ENCODE results near the gene DNM1.
"Not testable (repeated sequence)": the region's sequence is repeated elsewhere in the genome, so short reads cannot be mapped to it uniquely, and the experiment has no call there.

Gene DNM1

DNA sequence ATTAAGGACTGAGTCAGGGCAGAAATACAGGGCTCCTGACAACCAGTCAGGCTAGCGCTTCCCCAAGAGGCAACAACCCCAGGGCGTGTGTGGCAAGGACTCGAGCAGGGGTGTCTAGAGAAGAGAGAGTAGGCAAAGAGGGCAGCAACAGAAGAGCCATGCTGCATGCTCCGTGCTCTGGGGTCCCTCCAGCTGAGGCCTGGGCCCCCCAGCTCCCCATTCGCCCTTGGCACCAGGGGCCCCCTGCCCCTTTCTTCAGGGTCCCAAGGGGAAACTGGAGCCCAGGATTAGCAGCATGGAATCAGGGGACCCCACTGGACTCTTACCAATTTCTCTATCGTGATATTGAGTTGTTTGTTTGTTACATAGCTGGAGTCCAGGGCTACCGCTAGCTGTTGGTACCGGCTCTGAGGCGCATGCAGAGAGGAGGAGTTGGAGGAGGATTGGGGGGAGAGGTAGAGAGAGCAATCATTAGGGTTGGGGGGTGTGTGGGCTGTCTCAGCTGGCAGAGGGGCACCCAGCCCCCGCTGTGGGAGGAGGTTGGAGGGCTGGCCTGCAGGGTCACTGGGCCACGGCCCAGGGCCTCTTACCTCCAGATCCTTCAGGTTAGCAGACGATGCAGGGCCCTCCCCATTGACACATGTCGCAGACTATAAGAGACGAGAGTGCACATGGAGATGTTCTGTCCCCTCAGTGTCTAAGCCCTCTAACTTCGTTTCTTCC, 63.9 kb downstream of the DNM1 start:
- DNase-seq (ENCODE audit: low read depth, low spot score): no peak
- H3K27ac ChIP-seq: no peak overlapping the region

DNA sequence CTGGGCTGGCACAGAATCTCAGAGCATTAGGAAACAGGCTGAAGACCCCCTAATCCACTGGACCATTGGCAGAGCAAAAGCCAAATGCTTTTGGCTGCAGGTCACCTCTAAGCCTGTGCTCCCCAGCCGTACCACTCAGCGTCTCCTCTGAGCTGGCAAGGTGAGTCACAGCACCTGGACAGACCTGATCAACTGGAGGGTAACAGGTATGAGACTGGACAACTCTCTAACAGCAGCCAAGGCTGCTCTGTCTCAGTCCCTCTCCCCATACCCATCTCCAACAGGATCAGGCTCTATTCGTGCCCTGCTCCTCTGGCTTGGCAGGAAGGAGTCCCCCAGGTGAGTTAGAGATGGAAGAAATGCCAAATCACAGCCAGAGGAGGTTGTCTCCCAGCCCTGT, 67.9 kb downstream of the DNM1 start:
- DNase-seq (ENCODE audit: low read depth, low spot score): peak; percentile 63
- peak overlapping the region; percentile 48 for H3K27ac ChIP-seq

DNA sequence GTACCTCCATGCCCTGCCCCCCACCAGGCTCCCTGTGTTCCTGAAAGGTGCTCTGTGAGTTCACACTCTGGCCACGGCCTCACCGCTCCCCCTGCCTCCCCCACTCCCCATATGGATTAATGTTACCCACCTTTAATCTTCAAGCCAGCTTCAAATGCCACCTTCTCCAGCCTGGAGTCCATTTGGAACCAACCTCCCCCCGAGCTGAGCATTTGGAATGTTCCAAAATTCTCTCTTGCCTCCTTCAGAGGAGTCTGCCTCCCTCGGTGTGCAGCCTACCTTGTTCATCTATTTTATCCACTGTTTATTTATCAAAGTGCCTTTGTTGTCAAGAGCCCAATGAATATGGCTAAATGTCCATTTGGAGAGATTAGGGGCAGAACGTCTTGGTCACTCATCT, 68.3 kb downstream of the DNM1 start:
- DNase-seq (ENCODE audit: low read depth, low spot score): no peak
- H3K27ac ChIP-seq: peak overlapping the region; percentile 48

DNA sequence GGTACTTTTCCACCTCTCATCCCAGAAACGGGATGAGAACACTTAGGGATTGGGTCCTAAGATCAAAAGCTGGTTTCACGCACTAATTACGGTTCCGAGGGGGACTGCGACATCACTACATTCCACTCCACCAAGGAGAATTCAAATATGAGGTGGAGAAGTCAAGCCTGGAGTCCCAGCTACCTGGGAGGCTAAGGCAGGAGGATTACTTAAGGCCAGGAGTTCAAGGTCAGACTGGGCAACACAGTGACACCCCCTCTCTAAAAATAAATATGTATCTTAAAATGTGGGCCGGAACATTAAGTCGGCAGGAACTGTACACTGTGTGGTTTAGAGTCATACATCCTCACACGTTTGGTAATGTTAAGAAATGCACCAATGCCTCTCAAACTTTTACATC, 71.1 kb downstream of the DNM1 start:
- H3K27ac ChIP-seq: no peak overlapping the region
- DNase-seq (ENCODE audit: low read depth, low spot score): no peak

DNA sequence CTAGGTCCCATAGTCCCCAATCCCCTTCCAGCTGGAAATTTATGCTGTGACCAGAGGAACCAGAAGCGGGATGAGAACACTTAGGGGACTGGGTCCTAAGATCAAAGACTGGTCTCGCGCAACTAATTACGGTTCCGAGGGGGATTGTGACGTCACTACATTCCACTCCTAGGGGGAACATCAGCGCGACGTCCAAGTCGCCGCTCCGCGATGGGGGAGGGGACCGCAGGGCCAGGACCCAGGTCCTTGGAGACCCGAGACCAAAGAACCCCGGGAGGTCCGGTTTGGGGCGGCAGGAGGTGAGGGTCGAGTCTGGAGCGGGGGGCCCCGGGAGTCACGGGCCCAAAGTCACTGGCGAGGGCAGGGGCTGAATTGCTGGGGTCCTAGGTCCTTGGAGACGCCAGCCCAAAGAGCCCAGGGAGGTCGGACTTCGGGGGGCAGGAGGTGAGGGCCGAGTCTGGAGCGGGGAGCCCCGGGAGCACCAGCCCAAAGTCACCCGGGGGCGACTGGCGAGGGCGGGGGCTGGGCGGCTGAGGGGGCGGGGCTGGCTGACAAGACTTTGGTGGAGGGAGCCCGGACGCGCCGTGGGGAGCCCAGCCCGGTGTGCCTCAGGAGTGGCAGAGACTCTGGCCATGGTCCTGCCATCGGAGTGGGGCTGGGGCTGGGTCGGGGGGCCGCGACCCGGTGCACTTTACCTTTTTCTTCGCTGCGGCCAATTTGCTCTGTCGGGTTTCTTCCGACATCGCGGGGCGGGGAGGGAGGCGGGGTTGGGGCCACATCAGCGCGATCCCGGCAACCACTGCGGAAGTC, 72.2 kb downstream of the DNM1 start, which contains the start of gene GOLGA2:
Gene GOLGA2 (minus strand): TSS at position 810 of the 810 bp plus-strand sequence. CDS start 31 bp downstream, at position 779.
- DNase-seq (ENCODE audit: low read depth, low spot score): no peak

DNA sequence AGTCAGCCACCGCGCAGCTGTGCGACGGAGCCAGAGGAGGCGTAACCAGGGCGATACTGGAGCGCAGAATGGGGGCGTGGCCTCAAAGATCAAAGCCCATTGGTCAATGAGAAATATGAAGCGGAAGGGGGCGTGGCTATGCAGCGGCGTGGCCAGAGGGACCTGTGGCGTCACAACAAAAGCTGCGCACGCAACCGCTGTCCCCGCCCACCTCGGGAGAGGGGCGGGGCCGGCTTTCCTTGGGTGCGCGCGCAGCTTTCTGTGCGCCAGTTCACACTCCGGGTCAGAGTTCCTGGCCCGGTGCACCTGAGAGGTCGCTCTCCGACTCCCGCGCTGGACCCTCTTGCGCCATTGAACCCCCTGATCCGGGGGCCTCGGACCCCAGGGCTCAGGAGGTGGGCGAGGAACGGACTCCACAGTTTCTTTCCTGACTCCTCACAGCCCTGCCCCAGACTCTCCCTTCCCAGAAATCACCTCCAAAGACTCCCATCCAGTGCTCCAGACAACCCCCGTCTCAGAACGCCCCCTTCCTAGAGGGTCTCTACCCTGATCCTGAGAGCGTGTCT, 72.9 kb downstream of the DNM1 start, which contains the start of gene SWI5:
Gene SWI5 (plus strand): TSS at position 269 of the 566 bp plus-strand sequence.
- DNase-seq (ENCODE audit: low read depth, low spot score): peak; percentile 91
- peak within 1 kb of the TSS; percentile 64 for H3K27ac ChIP-seq

More for the DNA sequence above, 72.2 kb downstream of the DNM1 start, which contains the start of gene GOLGA2:
- peak within 1 kb of the TSS; percentile 64 for H3K27ac ChIP-seq

DNA sequence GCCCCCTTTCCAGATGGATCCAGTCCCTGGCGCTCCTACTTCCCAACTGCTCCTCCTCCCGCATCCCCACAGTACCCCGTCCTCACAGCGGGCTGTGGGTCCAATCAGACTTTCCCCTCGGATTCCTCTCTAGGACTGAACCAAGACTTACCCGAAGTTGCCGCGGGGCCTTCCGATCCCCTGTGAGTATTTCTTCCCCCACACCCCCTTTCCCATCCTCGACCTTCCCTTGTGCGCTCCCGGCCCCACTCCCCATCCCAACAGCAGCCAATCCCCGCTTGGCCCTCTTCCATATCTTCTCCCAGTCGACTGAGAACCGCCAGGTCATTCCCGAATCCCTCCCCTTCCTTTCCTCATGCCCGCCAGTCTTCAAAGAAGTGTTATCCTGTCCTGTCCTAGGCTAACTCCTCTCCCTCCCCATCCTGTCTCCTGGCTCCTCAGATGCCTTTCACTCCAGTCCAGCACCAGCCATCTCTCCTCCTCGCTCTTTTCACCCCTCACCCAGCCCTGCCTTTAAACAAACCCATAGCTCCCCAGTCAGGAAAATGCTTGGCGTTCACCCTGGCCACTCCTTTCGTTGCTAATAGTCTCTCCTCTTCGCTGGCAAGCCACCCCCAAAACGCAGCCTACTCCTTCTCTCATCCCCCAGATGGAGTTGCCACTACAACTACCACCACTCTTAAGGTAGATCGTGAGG, 73.5 kb downstream of the DNM1 start:
- peak overlapping the region; percentile 64 for H3K27ac ChIP-seq
- no peak for DNase-seq (ENCODE audit: low read depth, low spot score)

DNA sequence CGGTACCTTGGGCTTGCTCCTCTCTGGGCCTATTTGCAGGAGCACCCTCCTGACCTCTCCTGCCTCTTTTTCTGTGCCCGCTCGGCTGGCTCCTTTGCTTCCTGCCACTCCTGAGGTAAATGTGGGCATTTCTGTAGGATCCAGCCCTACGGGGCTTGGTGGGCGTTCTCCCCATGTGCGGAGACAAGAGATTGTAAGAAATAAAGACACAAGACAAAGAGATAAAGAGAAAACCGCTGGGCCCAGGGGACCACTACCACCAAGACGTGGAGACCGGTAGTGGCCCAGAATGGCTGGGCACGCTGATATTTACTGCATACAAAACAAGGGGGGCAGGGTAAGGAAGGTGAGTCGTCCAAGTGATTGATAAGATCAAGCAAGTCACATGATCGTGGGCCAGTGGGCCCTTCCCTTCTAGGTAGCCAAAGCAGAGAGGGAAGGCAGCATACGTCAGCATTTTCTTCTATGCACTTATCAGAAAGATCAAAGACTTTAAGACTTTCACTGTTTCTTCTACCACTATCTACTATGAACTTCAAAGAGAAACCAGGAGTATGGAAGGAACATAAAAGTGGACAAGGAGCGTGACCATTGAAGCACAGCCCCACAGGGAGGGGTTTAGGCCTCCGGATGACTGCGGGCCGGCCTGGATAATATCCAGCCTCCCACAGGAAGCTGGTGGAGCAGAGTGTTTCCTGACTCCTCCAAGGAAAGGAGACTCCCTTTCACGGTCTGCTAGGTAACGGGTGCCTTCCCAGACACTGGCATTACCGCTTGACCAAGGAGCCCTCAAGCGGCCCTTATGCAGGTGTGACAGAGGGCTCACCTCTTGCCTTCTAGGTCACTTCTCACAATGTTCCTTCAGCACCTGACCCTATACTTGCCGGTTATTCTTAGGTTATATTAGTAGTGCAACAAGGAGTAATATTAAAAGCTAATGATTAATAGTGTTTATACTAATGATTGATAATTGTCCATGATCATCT, 76.2 kb downstream of the DNM1 start:
- H3K27ac ChIP-seq; DNase-seq (ENCODE audit: low read depth, low spot score): not testable (repeated sequence)

DNA sequence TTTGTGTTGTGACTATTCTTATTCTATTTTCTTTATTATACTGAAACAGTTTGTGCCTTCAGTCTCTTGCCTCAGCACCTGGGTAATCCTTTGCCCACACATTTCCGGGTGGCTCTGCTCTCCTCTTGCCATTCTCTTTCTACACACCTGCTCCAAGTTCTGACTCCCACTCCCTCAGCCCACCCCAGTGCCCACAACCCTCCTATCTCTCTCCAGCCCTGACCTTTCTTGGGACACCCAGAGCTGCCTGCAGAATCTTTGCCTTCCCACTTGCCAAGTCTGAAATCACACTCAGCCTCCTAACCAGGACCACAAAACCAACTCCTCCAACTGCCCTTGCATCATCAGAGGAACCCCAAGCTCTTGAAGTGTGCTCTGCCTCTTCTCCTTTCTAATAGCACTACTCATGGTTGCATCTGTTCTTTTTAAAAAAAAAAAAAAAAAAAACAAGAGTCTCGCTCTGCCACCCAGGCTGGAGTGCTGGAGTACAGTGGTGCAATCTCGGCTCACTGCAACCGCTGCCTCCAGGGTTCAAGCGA, 77.0 kb downstream of the DNM1 start:
- no peak overlapping the region for H3K27ac ChIP-seq
- no peak for DNase-seq (ENCODE audit: low read depth, low spot score)

DNA sequence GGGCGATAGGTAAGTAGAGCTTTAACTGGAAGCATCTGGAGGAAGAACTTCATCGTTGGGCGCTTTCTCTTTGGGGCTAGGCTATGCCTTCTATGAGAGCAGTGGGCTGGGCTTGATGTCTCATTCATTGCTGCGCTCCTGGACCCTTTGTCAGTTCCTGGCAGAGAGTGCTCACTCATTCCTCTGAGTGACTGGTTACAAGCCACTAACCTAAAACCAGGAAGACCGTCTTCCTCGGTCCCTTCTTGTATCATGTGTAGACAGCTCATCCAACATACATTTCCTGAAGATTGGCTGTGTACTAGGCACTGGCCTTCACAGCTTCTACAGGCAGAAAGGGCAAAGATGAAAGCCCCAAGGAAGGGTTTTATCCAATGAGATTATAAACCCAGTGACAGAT, 79.3 kb downstream of the DNM1 start:
- DNase-seq (ENCODE audit: low read depth, low spot score): no peak
- H3K27ac ChIP-seq: no peak overlapping the region

DNA sequence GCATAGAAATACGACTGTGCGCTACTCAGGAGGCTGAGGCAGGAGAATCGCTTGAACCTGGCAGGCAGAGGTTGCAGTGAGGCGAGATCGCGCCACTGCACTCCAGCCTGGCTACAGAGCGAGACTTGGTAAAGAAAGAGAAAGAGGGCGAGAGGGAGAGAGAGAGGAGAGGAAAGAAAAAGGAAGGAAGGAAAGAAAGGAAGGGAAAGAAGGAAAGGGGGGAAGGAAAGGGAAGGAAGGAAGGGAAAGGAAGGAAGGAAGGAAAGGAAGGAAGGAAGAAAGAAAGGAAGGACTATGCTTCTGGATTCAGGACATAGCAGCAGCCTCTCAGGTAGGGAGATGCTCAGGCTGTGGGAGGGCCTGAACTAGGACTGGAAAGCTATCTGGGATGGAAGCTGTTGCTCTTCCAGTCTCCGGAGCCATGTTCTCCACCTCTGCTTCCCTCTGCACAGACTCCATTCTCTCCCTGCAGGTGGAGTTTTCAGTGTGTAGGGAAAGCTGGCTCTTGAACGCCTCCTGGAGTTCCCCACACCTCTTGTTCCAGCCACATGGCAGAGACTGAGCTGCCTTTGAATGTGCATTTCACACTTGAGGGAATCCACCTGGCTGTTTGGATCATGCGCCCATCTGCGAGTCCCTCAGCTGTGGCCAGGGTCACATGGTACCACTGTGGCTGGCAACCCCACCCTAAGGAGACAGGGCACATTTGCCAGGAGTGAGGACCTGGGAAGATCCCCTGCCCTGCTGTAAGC, 82.0 kb downstream of the DNM1 start:
- DNase-seq (ENCODE audit: low read depth, low spot score): no peak
- H3K27ac ChIP-seq: no peak overlapping the region

DNA sequence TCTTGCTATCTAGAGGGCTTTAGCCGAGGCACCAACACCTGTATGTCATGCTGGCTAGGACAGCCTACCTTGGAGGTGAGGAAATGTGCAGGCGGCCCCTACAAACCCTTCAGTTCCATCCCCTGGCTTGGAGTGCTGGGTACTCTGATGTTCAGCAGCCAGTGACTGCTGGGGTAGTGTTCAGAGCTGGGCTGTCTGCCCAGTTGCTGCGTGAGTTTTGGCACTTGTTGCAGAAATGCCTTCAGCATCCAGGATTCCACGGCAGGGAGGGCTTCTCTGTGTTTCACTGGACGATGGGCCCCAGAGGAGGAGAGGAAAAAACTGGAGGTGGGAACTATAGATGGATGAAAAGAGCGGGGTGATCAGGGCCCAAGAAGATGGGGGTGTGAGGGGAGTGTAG, 83.3 kb downstream of the DNM1 start:
- no peak overlapping the region for H3K27ac ChIP-seq
- DNase-seq (ENCODE audit: low read depth, low spot score): no peak

DNA sequence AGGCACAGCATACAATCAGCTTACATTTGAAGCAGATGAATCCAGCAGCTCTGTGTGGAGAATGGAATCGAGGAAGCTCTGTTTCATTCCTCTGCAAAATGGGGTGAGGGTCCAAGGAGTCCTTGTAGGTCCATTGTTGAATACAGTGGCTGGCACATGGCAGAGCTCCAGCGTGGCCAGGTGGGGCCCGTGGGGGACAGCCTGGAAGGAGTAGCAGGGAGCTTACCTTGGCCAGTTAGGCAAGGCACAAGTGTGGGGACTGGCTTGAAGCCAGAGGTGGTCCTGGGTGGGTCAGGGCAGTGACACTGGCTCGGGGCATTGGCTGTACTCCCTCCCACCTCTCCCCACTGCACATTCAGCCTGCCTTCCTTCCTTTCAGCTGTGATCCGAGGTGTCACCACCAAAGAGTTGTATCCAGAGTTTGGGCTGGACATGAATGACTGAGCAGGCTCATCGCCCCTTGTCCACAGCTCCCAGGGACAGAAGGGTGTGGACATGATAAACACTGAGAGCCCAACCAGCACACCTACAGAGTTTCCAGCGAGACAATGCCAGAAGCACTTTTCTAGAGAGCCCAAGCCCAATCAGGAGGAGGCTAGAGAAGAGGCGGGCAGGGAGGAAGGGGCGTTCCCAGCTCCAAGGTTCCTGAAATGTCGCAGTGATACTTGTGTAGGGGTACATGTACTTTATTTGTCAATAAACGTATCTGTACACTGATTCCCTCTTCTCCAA, 85.3 kb downstream of the DNM1 start:
- DNase-seq (ENCODE audit: low read depth, low spot score): no peak
- H3K27ac ChIP-seq: no peak overlapping the region

DNA sequence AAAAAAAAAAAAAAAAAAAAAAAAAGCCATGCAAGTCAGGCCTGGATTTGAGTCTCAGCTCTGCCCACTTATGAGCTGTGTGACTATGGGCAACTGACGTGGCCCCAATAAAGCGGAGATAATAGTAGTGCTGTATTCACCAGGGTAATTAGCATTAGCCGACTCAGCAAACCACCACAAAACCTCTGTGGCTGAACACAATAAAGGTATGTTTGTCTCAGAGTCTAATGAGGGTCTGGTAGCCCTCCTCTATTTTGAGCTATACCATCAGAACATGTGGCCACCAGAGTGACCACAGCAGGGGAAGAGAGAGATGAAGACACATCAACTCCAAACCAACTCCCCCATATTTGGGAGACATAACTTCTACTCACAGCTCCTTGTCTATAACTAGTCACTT, 88.8 kb downstream of the DNM1 start:
- no peak overlapping the region for H3K27ac ChIP-seq
- no peak for DNase-seq (ENCODE audit: low read depth, low spot score)

DNA sequence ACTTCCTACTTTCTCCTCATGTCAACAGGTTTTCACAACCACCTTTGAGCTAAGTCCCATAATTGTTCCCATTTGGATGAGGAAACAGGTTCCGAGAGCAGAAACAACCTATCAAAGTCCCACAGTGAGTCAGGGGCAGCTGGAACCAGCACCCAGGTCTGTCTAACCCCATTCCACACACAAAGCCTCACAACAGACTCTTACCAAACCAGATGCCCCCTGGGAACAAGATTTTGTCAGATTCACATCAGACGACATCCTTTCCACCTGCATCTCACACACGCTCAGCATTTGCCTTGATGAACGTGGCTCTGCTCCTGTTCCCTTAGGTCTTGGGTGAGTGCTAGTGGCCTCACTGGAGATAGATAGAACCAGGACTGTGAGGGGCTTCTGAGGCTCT, 89.9 kb downstream of the DNM1 start:
- H3K27ac ChIP-seq: no peak overlapping the region
- DNase-seq (ENCODE audit: low read depth, low spot score): no peak

DNA sequence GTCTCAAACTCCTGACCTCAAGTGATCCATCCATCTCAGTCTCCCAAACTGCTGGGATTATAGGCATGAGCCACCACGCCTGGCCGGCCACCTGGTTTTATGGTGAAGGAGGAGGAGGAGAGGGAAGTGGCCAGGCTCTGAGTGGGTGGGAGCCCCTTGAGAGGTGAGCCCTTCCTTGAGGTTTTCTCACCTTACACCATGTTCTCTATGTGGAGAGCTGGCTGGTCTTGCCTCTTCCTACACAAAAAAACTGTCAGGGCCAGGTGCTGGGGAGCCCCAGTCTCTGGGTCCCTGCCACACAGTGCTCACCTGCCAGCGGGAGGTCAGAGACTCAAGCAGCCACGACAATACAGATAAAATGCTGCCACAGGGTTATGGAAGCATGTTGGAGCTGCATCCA, 91.0 kb downstream of the DNM1 start:
- H3K27ac ChIP-seq: no peak overlapping the region
- DNase-seq (ENCODE audit: low read depth, low spot score): no peak

DNA sequence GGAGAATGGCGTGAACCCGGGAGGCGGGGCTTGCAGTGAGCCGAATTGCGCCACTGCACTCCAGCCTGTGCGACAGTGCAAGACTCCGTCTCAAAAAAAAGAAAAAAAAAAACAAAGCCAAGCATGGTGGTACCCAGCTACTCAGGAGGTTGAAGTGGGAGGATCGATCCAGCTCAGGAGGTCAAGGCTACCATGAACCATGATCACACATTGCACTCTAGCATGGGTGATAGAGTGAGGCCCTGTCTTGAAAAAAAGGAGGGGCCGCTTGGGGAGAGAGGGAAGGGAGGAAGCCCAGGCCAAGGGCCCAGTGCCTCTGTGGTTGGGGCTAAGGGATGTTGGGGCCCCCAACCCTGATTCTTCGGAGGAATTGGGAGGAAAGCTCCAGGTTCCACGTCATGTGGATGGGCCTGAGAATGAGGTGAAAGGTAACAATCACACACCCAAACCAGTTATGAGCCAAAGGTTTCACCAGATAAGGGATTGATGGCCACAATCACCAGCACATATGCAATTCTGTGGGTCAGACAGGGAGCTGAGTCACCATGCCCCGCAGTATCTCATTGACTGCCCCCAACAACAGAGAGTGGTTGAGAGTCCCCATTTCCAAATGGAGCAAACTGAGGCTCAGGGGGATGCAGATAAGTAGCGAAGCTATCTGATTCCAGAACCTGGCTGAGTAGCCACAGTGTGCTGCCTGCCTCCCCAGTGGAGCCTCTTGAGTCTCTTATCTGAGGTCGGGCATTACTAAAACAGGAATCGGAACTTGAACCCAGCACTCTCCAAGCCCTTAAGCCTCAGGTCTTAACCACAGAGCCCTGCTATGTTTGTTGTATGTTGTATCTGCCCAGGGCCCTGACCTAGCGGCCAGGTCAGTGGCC, 93.4 kb downstream of the DNM1 start:
- no peak for DNase-seq (ENCODE audit: low read depth, low spot score)
- H3K27ac ChIP-seq: peak overlapping the region; percentile 67
